H1 (cell line): ENCODE data around the gene NECTIN2. TPM values are rescaled to one million over a fixed set of nuclear protein-coding genes. Genes with fewer than 3 reads are reported as not detected.

Source experiments
- EGR1 ChIP-seq: IDR thresholded peaks from 2 replicates; pipeline ENCODE4 v1.6.1; 2011; ENCODE audit warnings: low read depth, low read length, borderline replicate concordance
- POLR2A ChIP-seq, 2 experiments: IDR thresholded peaks; 1 replicate in 1 of 2; 2 replicates in 1 of 2; pipeline ENCODE4 v1.6.1; 2011; ENCODE audit warnings: low read depth in 2 of 2, low read length in 2 of 2, mild to moderate bottlenecking in 2 of 2; ENCODE audit errors: control extremely low read depth in 1 of 2
- polyA plus RNA-seq, 7 experiments: library from polyadenylated mRNA; depleted of rRNA in 3 of 7; stranded (reverse) in 5 of 7; unstranded in 2 of 7; fragments of >200 nt in 5 of 7; fragments of 200-250 nt in 2 of 7; gene quantifications; 1 replicate in 5 of 7; 2 replicates in 1 of 7; 4 replicates in 1 of 7; pipeline versions ENCODE4 v1.2.1 to v1.2.3, GENCODE V29; 2011 to 2013; ENCODE audit warnings: missing spikeins in 2 of 7, mixed read lengths in 2 of 7
- total RNA-seq: library from RNA; stranded (reverse); fragmentation: NEBNext Ultra II Directional; extraction: Animal tissue kit (Norgen Biotek cat#: 25700); gene quantifications from 2 replicates; pipeline ENCODE4 v1.2.1, GENCODE V29; 2021

NECTIN2 gene
- total and polyA plus RNA-seq, 2 of the 8 experiments (the other 6 are each of a cell fraction or from before 2014, with no cell fraction given), result 184 to 237 TPM

DNA sequence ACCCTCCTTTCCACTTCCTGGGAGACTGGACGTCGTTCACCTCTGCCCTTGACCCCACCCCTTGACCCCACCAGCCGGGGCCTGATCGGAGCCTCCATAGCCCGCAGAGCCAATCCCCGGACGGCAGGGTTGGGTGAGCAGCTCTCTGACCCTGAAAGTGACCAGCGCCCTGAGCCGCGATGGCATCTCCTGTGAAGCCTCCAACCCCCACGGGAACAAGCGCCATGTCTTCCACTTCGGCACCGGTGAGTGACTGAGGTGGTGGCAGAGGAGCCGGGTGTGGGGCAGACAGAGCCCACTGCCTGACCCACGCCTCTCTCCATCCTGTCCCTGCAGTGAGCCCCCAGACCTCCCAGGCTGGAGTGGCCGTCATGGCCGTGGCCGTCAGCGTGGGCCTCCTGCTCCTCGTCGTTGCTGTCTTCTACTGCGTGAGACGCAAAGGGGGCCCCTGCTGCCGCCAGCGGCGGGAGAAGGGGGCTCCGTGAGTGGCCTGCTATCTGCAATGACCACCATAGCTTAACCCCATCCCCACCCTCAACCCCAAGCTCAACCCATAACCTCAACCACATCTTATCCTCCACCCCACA is 26.8 kb upstream of the NECTIN2 start (continued):
- TF ChIP-seq POLR2A (IDR thresholded peaks at IDR 0.05; ENCODE audit: control extremely low read depth in 1 of 2, low read depth in 2 of 2, low read length in 2 of 2) (no peak), EGR1 (no peak)
